Nephron progenitor cell (in vitro differentiated cells): Measurements from ENCODE around the gene GPR87.

Experiments used
- DNase-seq: peaks from one replicate; pipeline ENCODE4 v3.0.0; 2021
- H3K27ac Mint-ChIP-seq: 2 replicates; pipeline ENCODE4 v1.8.0; 2021; ENCODE audit warnings: mild to moderate bottlenecking, moderate library complexity, mixed read lengths
- H3K27me3 Mint-ChIP-seq: 2 replicates; pipeline ENCODE4 v1.8.0; 2021; ENCODE audit warnings: mild to moderate bottlenecking, low read depth, mixed read lengths; ENCODE audit not compliant: poor library complexity
- H3K36me3 Mint-ChIP-seq: 2 replicates; pipeline ENCODE4 v1.8.0; 2021; ENCODE audit warnings: low read depth, mixed read lengths
- H3K4me1 Mint-ChIP-seq: 2 replicates; pipeline ENCODE4 v1.8.0; 2021; ENCODE audit warnings: mixed read lengths
- H3K4me3 Mint-ChIP-seq: 2 replicates; pipeline ENCODE4 v1.8.0; 2021; ENCODE audit warnings: mild to moderate bottlenecking, moderate library complexity, mixed read lengths
- H3K9me3 Mint-ChIP-seq: 2 replicates; pipeline ENCODE4 v1.8.0; 2021; ENCODE audit warnings: mild to moderate bottlenecking, moderate library complexity, mixed read lengths
- CTCF ChIP-seq: fragments of 200-600 bp; sonication (generic); IDR thresholded peaks from 2 replicates; pipeline ENCODE4 v1.5.0; 2021; ENCODE audit warnings: antibody characterized with exemption

Gene GPR87

GRCh38 chr3:151262871-151263525 lies 53.6 kb downstream of the GPR87 start:
- Mint-ChIP-seq H3K27me3 (no peaks in the 10 kb centered on the region), H3K9me3 (no peaks in the 10 kb centered on the region), H3K4me3 (no peak overlapping the region), H3K27ac (peak overlapping the region; percentile 58), H3K4me1 (no peaks in the 10 kb centered on the region), H3K36me3 (peaks cover 10% of the 10 kb centered on the region)
- DNase-seq: no peak
- TF ChIP-seq CTCF: no peak

GRCh38 chr3:151259664-151260063 lies 57.0 kb downstream of the GPR87 start:
- H3K9me3 Mint-ChIP-seq: no peaks in the 10 kb centered on the region
- H3K27ac Mint-ChIP-seq: no peak overlapping the region

DNA sequence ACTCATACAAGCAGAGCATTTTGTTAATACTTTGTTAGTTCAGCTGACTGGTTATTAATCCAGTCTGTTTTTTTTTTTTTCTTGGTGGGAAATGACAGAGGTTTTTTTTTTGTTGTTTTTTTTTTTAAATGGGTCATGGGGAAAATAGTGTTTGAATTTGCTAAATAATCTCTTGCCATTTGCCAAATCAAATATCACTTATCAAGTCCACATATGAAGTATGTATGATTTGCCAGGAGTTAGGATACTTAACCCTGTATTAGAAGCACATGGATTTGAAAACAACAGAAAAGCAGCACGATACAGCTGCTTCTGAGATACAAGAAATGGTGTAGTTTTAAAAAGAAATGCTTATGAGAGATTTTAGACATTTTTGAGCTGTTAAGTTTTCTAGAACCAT lies 59.9 kb downstream of the GPR87 start:
- no peak for DNase-seq
- Mint-ChIP-seq H3K27me3 (no peaks in the 10 kb centered on the region), H3K4me1 (peaks cover 6% of the 10 kb centered on the region), H3K36me3 (peaks cover 6% of the 10 kb centered on the region), H3K4me3 (no peak overlapping the region), H3K9me3 (no peaks in the 10 kb centered on the region), H3K27ac (no peak overlapping the region)
- TF ChIP-seq CTCF: no peak

More at GRCh38 chr3:151259664-151260063, 57.0 kb downstream of the GPR87 start:
- no peak overlapping the region for H3K4me3 Mint-ChIP-seq
- peaks cover 10% of the 10 kb centered on the region for H3K36me3 Mint-ChIP-seq
- H3K4me1 Mint-ChIP-seq: no peaks in the 10 kb centered on the region
- no peak for DNase-seq
- H3K27me3 Mint-ChIP-seq: no peaks in the 10 kb centered on the region
- TF ChIP-seq CTCF: no peak

DNA sequence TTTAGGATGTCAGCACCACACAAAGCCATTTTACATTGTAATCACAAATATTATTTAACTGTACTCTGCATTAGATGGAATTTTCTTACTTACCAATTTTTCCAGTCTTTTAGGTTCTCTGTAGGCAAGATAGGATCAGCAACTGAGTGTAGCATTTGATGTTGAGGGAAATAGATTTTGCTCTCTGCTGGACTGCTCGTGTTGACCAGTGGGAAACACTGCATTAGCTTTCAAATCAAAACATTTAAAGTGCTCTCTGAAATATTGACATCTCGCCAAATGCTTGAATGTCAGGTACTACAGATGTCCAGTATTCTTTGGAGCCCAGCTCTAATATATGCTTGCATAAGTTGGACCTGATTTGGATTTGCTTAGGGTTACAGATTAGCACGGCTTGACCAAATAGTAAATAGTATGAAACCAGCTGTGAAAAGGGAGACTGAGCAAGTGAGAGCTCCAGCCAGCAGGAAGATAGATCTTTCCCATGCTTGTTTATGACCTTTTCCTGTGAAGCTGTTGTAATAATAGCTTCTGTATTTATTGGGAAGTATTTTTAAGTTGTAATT lies 67.8 kb downstream of the GPR87 start:
- no peak overlapping the region for H3K4me3 Mint-ChIP-seq
- H3K36me3 Mint-ChIP-seq: no peaks in the 10 kb centered on the region
- H3K4me1 Mint-ChIP-seq: peaks cover 6% of the 10 kb centered on the region
- peaks cover 4% of the 10 kb centered on the region for H3K9me3 Mint-ChIP-seq
- H3K27me3 Mint-ChIP-seq: no peaks in the 10 kb centered on the region
- TF ChIP-seq CTCF: no peak
- peak overlapping the region; percentile 8 for H3K27ac Mint-ChIP-seq
- no peak for DNase-seq
